Kidney (tissue), 14 donors: Measurements from ENCODE around the gene AMOTL2. TPM values are rescaled to one million over a fixed set of nuclear protein-coding genes. Genes with fewer than 3 reads are reported as not detected.

ENCODE experiments used
- DNase-seq, 5 donors: peaks; one replicate each; pipeline ENCODE4 v3.0.0-alpha.2; 2013 to 2020
- FAIRE-seq: peaks from 2 replicates; lab custom pipeline; 2012; peaks lifted over from hg19 to GRCh38; lab: Jason Lieb, UNC
- H3K27ac ChIP-seq, 2 donors: one replicate each; pipeline ENCODE4 v1.7.0; 2013; ENCODE audit warnings: low read depth in 2 of 2, low read length in 2 of 2, inconsistent platforms in 1 of 2
- H3K27me3 ChIP-seq: one replicate; pipeline ENCODE4 v1.7.1; 2013; ENCODE audit warnings: low read length, inconsistent platforms; ENCODE audit not compliant: control insufficient read depth, insufficient read depth
- H3K36me3 ChIP-seq, 3 donors: one replicate each; pipeline versions ENCODE4 v1.7.0 to v1.7.1; 2013; ENCODE audit warnings: low read length in 3 of 3, control low read depth in 1 of 3, inconsistent platforms in 1 of 3; ENCODE audit not compliant: insufficient read depth in 3 of 3, control insufficient read depth in 2 of 3
- H3K4me1 ChIP-seq, 3 donors: one replicate each; pipeline versions ENCODE4 v1.7.0 to v1.7.1; 2013; ENCODE audit warnings: low read length in 3 of 3, inconsistent platforms in 1 of 3, low read depth in 1 of 3; ENCODE audit not compliant: control insufficient read depth in 2 of 3, insufficient read depth in 2 of 3
- H3K4me3 ChIP-seq, 3 donors: one replicate each; pipeline versions ENCODE4 v1.7.0 to v1.8.1; 2013; ENCODE audit warnings: low read length in 3 of 3, control low read depth in 1 of 3, inconsistent platforms in 1 of 3
- H3K9ac ChIP-seq, 3 donors: one replicate each; pipeline versions ENCODE4 v1.7.0 to v1.7.1; 2013; ENCODE audit warnings: low read length in 3 of 3, control low read depth in 1 of 3, inconsistent platforms in 1 of 3
- H3K9me3 ChIP-seq, 3 donors: one replicate each; pipeline versions ENCODE4 v1.7.0 to v1.7.1; 2013; ENCODE audit warnings: low read length in 3 of 3, control low read depth in 1 of 3, inconsistent platforms in 1 of 3; ENCODE audit not compliant: control insufficient read depth in 2 of 3, insufficient read depth in 1 of 3
- intact Hi-C: fragments of 100-400 bp; cut with DNase I; formaldehyde crosslinking; loops from one replicate; pipeline ENCODE4 v1.11.1; 2022
- polyA plus RNA-seq: library from polyadenylated mRNA; stranded (reverse); fragments of 350-450 nt; fragmentation: Illumina TruSeq; extraction: RNeasy Lipid Tissue Mini Kit (QIAGEN cat#74804); gene quantifications from one replicate; pipeline ENCODE4 v1.2.3, GENCODE V29; 2014; ENCODE audit warnings: low read depth, low replicate concordance; ENCODE audit not compliant: insufficient read depth
- total RNA-seq: library from RNA; stranded (reverse); fragmentation: NEBNext Ultra II Directional; extraction: Animal tissue kit (Norgen Biotek cat#: 25700); gene quantifications from one replicate; pipeline ENCODE4 v1.2.1, GENCODE V29; 2021
- TF ChIP-seq, protein P1 (sequence below): IDR thresholded peaks from 3 replicates; pipeline ENCODE4 v1.5.1; 2012; ENCODE audit warnings: mild to moderate bottlenecking, moderate library complexity, borderline replicate concordance; ENCODE audit not compliant: insufficient read depth; ENCODE audit errors: extremely low read depth
- donor health status: control.
- donor health status: control.
- donor health status: control.
- donor health status: control.
- donor health status: control.
- donor health status: DM: yes; HTN: yes; CAD: no.
- donor health status: Normal renal cell carcinoma (clear cell type).

Gene AMOTL2
- total and polyA plus RNA-seq, 2 donors from 2014 or later: 19.5 to 83.5 TPM

GRCh38 chr3:134338516-134339261 lies 35.6 kb downstream of the AMOTL2 start:
- Histone ChIP-seq H3K4me1 (peaks cover 0 to 37% (median 31%) of the 10 kb centered on the region in 3 donors), H3K9ac (no peak overlapping the region), H3K27ac (no peak overlapping the region), H3K27me3 (no peaks in the 10 kb centered on the region), H3K4me3 (no peak overlapping the region), H3K36me3 (no peaks in the 10 kb centered on the region), H3K9me3 (no peaks in the 10 kb centered on the region)
- DNase-seq: no peak
- FAIRE-seq: no peak
- intact Hi-C loops: no loop called here
- TF ChIP-seq, protein P1, sequence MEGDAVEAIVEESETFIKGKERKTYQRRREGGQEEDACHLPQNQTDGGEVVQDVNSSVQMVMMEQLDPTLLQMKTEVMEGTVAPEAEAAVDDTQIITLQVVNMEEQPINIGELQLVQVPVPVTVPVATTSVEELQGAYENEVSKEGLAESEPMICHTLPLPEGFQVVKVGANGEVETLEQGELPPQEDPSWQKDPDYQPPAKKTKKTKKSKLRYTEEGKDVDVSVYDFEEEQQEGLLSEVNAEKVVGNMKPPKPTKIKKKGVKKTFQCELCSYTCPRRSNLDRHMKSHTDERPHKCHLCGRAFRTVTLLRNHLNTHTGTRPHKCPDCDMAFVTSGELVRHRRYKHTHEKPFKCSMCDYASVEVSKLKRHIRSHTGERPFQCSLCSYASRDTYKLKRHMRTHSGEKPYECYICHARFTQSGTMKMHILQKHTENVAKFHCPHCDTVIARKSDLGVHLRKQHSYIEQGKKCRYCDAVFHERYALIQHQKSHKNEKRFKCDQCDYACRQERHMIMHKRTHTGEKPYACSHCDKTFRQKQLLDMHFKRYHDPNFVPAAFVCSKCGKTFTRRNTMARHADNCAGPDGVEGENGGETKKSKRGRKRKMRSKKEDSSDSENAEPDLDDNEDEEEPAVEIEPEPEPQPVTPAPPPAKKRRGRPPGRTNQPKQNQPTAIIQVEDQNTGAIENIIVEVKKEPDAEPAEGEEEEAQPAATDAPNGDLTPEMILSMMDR: no peak

DNA sequence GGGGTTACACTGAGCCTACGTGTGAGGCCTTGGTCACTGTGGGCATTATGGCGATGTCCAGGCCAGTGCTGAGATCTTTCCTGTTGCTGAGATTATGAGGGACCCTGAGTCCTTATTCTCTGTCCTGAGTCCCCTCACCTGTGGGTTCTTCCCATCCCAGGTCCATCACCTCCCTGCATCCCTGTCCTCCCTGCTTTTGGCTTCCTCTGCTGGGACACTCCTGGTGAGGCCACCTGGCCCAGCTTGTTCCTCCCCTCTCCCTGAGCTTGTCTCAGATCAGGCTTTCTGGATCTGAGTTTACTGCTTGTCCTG lies 36.1 kb downstream of the AMOTL2 start:
- intact Hi-C loops: no loop called here
- FAIRE-seq: no peak
- H3K4me3 ChIP-seq: no peak overlapping the region
- no peaks in the 10 kb centered on the region for H3K9me3 ChIP-seq
- H3K36me3 ChIP-seq: no peaks in the 10 kb centered on the region
- H3K9ac ChIP-seq: no peak overlapping the region
- peaks cover 0 to 37% (median 32%) of the 10 kb centered on the region in 3 donors for H3K4me1 ChIP-seq
- H3K27ac ChIP-seq: no peak overlapping the region
- H3K27me3 ChIP-seq: no peaks in the 10 kb centered on the region
- TF ChIP-seq, protein P1: no peak
- no peak for DNase-seq

DNA sequence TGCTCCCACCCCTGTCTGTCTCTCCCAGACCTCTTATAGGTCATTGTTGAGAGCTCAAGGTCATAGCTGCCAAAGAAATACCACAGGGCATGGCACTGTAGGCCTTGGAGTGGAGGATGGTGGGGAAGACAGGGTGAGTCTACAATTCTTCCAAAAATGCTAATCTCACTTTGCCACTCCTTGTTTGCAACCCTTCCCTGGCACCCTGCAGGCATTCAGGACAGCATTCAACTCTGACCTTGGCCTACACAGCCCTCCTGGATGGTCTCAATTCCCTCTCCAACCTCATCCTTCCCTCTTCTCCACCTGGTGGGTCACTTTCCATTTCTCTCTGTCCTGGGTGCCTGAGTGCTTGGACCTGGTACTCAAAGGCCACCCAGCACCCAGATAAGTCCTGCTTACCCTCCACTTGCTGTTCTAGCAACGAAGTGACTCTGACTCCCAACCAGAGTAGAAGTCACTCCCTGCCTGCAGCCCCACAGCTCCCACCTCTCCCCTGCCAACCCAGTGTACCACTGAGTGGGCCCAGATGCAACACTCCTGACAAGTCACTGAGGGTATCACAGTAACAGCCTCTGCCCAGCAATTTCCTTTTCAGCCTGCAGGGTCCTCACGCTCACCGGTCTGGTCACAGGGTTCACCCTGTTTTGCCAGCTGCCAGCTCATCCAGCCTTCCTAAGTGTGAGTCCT lies 36.6 kb downstream of the AMOTL2 start:
- no peak for DNase-seq
- Histone ChIP-seq H3K9me3 (no peaks in the 10 kb centered on the region), H3K27ac (no peak overlapping the region), H3K4me3 (no peak overlapping the region), H3K9ac (no peak overlapping the region), H3K36me3 (no peaks in the 10 kb centered on the region), H3K4me1 (peaks cover 0 to 37% (median 32%) of the 10 kb centered on the region in 3 donors), H3K27me3 (no peaks in the 10 kb centered on the region)
- intact Hi-C loops: no loop called here
- no peak for FAIRE-seq
- TF ChIP-seq, protein P1: no peak
